GM19239 (cell line): ENCODE data around the gene MTFR1L.

ENCODE experiments used
- DNase-seq: peaks from one replicate; pipeline ENCODE4 v3.0.0; 2011; ENCODE audit warnings: low spot score; ENCODE audit not compliant: insufficient read length
- FAIRE-seq: peaks from 2 replicates; lab custom pipeline; 2011; peaks lifted over from hg19 to GRCh38; lab: Jason Lieb, UNC

The MTFR1L gene

DNA sequence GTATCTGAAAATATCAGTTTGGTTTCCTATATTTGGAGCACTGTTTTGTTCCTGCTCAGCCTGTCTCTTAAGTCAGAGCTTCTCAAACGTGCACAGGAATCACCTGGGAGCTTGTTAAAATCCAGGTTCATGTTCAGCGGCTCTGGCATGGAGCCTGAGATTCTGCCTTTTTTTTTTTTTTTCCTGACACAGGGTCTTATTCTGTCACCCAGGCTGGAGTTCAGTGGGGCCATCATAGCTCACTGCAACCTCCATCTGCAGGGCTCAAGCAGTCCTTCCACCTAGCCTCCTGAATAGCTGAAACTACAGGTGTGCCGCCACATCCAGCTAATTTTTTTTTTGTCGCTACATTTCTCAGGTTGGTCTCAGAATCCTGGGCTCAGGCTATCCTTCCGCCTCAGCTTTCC is 32.0 kb upstream of the MTFR1L start:
- DNase-seq, result no peak
- no peak for FAIRE-seq

DNA sequence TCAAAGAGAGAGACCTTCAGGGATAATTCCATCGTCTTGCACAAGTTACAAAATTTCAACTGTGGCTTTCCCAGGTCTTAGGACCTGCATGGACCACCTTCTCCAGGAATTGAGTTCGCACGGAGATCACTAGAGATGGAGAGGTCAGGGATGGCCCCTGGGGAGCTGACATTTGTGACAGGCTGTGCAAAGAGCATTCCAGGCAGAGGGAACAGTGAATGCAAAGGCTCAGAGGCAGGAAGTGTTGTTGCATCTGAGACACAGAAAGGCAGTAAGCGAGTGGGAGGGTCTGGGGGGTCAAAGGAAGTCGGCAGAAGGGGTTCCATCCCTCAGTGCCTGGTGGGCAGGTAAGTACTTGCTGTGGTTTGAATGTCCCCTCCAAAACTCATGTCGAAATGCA is 29.3 kb upstream of the MTFR1L start:
- DNase-seq (no peak), FAIRE-seq (no peak)

DNA sequence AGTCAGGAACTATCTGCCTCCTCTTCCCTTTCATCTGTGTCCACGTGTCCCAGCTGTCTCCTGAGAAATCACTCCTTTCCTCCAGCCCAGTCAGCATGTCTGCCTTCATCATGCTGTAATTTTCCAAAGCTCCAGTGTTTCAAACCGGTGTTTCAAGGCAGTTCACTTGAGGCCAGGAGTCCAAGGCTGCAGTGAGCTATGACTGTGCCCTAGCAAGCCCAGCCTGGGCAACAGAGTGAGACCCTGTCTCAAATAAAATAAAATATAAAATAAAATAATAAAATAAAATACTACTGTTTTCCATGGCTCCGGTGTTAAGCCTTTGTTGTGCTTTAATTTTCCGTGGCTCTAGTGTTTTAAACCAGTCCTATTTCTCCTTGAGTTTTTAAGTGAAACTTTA is 27.6 kb upstream of the MTFR1L start:
- FAIRE-seq (no peak), DNase-seq (no peak)

DNA sequence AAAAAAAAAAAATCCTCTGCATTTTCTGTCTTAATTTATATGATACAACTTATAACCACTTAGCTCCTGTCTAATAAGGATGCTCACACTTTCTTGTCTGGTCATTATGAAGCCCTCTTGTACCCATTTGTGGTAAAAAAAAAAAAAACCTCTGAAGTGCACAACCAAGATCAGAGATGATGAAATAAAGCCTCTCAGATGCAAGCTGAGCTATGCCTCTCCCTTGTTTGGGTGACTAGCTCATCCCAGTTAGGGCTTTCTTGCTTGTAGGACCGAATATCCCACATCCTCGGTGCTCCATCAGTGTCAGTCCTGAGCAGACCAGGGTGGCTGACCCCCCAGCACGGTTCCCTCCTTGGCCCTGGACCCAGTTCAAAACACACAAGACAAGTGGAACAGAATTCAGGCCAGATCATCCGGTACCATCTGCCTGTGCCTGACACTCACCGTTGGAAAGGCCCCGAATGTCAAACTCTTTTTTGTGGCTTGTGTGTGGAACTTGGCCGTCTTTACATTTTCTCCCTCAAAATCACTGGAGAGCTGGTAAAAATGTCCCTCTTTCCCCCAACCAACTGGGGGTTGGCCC is 26.1 kb upstream of the MTFR1L start:
- no peak for DNase-seq

DNA sequence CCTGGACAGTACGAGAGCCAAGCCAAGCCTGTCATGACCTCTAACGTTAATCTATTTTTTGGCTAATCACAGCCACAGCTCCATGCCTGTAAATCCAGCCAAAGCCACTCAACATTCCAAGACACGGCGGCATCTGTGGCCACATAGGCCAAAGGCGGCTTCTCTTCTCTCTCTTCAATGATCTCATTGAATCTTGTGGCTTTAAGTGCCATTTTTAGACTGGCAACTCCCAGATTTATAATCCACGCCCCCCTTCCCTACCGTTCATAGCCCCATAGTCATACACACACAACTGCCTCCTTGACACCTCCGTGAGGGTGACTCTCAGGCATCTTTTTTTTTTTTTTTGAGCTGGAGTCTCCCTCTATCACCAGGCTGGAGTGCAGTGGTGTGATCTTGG is 25.4 kb upstream of the MTFR1L start:
- DNase-seq (no peak), FAIRE-seq (no peak)

More for the DNA sequence above, 26.1 kb upstream of the MTFR1L start:
- FAIRE-seq, result no peak

DNA sequence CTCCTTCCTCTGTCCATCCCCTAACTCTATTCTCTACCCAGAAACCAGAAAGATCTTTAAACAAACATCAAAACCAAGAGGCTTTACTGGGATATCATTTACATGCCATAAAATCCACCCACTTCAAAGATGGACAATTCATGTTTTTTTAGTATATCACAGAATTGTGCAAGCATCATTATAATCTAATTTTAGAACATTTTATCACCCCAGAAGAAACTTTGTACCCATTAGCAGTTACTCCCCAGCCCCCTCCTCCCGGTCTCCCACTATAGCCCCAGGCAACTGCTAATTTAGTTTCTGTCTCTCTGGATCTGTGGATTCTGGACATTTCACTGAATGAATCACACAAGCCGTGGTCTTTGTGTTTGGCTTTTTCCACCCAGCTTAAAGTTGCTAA is 24.5 kb upstream of the MTFR1L start:
- FAIRE-seq (no peak), DNase-seq (no peak)

DNA sequence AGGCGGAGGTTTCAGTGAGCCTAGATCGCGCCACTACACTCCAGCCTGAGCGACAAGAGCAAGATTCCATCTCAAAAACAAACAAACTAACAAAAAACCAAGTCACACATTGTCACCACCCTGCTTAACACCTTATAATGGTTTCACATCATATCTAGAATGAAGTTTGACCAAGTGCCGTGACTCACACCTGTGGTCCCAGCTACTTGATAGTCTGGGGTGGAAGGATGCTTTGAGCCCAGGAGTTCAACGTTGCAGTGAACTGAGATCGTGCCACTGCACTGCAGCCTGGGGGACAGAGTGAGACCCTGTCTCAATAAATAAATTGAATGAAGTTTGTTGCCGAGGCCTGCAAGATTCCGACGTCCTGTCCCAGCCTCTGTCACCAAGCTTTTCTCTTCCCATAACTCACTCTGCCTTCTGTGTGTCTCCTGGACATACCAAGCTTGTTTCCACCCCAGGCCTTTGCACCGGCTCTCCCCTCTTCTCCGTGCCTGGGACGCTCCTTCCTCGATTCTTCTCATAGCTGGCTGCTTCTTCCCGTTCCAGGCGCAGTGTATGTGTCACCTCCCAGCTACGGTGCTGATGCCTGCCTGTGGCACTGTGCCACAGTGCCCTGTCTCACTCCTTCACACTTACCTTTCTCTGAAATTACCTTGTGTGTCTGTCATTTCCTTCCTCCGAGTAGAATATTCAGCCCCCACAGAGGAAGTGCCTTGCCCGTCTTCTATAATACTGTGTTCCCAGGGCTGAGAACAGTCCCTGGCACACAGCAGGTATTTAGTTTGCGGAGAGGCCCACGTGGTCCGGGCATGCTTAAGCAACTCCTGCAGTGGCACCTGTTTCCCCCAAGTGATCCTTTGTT is 23.6 kb upstream of the MTFR1L start:
- FAIRE-seq, result no peak
- no peak for DNase-seq

DNA sequence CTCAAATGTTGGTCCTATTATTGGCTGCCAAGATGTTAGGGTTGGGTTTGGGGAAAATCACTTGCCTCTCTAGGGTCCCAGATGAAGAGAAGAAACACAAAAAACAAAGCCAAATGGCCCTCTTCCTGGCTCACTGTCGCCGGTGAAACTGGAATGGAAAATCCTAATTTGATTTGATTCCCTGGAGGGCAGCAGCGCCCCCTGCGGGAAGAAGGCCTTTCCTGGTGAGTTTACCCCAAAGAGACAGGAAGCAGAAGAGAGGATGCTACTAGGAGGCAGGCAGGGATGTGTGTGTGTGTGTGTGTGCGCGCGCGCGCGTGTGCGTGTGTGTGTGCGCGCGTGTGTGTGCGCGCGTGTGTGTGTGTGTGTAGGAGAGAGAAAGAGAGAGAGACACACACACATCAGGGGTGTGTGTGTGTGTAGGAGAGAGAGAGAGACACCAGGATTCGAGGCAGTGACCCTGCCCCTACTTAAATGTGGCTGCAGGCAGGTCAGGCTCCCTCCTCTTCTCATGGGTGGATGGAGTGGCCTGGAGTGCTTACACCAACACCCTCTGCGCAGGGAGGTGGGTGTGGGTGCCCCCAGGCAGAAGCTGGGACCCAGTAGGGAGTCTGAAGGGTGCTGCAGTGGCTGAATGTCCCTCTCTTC is 22.8 kb upstream of the MTFR1L start:
- FAIRE-seq (peak; percentile 80), DNase-seq (no peak)

DNA sequence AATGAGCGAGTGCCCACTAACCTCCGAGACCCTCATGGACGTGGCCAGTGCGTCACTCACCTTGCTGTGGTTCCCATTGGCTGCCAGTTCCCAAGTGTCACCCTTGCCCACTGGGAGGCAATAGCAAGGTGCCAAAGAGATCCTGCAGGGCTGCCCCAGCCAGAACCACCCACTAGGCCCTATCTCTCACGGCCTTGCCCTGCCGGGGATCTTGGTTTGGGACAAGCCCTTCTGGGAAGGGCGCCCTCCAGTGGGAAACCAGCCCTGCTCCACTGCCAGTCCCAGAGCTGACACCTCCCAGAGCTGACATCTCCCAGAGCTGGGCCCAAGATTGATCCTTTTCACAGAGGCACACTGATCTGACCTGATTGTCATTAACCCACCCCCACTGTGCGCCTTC is 21.8 kb upstream of the MTFR1L start:
- DNase-seq (no peak), FAIRE-seq (no peak)

DNA sequence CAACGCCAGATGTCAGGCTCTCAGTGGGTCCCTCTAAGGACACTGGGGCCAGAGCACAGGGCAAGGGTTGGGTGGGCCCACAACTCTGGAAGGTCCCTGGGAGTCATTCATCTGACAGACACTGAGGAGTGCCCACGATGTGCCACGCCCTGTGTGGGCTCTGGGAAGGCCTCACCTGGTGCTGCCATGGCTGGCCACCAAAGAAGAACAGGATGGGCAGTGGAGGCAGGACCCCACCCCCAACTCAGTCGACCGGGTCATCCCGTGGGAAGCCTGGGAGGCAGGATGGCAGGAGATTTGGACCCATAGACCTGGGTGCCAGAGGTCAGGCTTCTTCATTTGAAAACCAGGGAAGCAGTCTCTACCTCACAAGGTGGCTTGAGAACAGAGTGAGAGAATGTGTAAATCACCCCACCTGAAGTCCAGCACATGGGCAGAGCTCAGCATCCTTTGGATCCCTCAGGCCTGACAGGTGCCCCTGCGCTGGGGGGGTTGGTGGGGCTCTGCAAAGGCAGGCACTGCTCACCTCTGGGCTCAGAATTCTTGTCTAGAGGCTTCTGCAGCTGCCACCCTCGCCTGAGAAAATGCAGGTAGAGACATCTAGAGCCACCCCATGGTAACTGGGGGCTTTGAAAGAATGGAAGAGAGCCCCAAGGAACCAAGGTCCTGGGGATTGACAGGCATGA is 20.9 kb upstream of the MTFR1L start:
- FAIRE-seq (no peak), DNase-seq (no peak)

DNA sequence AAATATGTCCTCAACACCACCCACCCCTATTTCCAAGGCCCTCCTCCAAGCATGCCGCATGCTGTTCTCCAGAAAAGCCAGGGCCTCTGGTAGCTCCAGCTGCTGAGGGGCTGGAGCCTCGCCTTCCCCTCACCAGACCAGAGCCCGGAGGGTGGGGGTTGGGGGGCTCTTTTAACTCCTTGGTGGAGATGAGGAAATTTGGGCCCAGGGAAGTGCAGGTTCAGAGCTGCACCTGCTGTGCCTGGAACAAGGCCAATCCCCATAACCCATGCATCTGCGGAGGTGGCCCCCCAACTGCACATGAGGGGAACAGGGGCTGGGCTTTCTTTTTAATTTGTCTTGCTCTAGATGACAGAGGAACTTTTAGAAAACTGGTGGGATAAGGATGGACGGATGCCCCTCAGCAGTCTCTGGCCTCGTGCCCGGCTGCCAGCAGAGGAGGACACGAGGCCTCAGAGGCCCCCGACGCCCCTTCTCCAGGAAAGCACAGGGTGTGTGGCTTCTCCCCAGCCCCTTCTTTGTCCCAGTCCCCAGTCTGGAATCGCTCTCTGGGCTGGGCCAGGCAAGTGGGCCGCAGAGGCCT is 20.3 kb upstream of the MTFR1L start:
- FAIRE-seq (no peak), DNase-seq (no peak)

DNA sequence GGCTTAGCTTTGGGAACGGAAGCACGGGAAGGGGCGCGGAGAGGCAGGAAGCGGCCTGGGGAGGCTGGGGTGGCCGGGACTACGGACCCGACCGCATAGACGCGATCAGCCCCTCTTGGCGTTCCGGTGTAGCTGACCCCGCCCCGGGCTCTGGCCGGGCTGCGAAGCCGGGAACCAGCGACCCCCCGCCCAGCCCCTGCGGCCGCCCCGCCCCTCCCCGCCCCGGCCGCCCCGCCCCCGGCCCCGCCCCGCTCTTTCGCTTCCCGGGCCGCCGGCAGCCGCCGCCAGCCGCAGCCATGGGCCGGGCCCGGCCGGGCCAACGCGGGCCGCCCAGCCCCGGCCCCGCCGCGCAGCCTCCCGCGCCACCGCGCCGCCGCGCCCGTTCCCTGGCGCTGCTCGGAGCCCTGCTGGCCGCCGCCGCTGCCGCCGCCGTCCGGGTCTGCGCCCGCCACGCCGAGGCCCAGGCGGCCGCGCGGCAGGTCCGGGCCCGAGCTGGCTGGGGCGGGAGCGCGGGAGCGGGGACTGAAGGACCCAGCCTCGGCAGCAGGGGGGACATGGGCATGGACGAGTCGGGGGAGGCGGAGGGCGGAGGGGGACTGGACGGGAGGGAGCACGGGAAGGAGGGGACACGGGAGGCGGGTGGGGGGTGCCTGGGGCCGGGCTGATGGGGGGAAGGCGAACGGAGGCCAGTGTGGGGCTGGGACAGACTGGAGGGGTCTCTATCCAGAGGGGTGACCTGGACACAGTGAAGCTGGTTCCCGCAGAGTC is 19.6 kb upstream of the MTFR1L start, which contains the start of gene SELENON:
Gene SELENON (plus strand): TSS at position 259 of the 768 bp plus-strand sequence. CDS start 38 bp downstream, at position 297.
- no peak for DNase-seq
- no peak for FAIRE-seq

DNA sequence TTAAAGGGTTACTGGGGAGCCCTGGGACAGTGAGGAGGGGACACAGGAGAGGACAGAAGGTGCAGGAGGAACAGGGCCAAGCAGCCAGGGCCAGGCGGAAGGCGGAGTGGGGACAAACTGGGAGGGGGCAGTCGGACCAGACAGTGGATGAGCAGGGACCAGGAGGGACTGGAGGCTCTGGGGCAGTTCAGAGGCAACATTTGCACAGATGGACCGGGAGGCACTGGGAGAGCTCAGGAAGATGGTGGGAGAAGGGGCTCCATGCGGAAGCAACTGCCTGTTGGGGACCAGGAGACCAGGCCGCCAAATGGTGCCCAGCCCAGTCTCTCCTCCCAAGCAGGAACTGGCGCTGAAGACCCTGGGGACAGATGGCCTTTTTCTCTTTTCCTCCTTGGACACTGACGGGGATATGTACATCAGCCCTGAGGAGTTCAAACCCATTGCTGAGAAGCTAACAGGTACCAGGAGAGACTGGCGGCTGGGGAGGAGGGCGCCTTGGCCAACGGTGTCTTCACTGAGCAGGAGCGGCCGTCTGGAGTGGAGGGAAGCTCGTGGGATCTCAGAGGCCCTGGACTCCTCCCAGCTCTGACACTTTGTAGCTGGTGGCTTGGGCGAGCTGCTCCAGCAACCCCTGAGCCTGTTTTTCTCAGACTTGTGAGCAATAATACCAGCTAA is 18.9 kb upstream of the MTFR1L start:
- no peak for DNase-seq

DNA sequence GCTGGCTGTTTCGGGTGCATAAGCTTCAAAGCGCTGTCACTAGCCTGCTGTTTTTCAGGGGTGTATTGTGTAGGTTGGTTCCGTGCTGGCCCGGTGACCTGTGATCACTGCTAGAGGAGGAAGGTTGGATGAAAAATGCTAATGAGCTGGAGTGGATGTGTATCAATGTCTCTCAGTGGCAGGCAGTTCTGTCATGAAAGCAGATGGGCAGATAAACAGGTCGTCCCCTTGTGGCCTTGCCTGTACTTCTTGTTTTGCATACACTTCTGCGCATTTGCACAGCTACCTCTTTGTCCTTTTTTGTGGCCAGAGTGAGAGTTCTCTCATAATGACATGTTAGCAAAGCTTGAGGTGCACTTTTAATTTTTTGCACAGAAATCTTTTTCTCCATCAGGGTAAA is 16.8 kb upstream of the MTFR1L start:
- FAIRE-seq (peak; percentile 73), DNase-seq (no peak)

More for the DNA sequence above, 18.9 kb upstream of the MTFR1L start:
- peak; percentile 60 for FAIRE-seq

DNA sequence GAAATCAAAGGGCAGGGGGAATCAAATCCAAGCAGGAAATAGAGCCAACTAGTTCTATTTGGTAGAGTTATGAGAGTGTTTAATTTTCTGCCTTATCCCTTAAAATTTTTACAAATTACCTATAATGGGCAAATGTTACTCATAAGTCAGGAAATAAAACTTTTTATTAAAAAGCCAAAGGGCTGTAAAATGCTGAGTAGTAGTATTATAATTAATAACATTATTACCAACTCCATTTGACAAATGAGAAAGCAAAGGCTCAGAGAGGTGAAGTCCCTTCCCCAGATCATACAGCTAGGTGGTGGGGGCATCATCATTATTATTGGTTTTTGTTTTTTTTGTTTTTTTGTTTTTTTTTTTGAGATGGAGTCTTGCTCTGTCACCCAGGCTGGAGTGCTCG is 16.4 kb upstream of the MTFR1L start:
- FAIRE-seq, result no peak

DNA sequence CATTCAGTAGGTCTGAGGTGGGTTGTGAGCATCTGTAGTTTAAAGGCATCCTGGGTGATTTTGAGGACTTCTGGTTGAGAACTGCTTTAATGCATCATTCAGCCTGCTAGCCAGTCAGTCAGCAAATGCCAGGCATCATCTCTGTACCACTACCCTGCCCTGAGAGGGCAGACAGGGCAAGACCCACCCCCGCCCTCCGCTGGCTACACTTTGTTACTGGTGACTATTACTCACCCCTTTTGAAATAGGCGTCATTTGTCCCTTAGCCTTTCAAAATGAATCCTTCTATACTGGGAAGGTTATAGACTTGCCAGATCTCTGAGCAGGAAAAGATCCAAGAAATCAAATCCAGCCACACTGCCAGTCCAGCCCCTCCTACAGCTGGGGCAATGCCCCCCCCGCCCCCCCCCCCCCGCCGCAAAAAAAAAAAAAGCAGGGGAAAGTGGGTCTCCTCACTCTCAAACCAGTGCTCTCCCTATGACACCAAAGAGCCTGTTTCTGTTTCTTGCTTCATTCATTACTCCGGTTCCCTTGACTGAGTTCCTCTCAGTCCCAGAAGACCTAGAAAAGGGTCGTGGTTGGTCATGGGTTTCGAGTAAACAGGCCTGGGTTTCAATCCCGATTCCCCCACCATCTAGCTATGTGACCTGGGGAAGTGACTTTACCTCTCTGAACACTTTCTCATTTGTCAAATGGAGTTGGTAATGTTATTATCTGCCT is 15.3 kb upstream of the MTFR1L start:
- DNase-seq (peak; percentile 79), FAIRE-seq (peak; percentile 85)

More for the DNA sequence above, 16.4 kb upstream of the MTFR1L start:
- DNase-seq, result no peak

DNA sequence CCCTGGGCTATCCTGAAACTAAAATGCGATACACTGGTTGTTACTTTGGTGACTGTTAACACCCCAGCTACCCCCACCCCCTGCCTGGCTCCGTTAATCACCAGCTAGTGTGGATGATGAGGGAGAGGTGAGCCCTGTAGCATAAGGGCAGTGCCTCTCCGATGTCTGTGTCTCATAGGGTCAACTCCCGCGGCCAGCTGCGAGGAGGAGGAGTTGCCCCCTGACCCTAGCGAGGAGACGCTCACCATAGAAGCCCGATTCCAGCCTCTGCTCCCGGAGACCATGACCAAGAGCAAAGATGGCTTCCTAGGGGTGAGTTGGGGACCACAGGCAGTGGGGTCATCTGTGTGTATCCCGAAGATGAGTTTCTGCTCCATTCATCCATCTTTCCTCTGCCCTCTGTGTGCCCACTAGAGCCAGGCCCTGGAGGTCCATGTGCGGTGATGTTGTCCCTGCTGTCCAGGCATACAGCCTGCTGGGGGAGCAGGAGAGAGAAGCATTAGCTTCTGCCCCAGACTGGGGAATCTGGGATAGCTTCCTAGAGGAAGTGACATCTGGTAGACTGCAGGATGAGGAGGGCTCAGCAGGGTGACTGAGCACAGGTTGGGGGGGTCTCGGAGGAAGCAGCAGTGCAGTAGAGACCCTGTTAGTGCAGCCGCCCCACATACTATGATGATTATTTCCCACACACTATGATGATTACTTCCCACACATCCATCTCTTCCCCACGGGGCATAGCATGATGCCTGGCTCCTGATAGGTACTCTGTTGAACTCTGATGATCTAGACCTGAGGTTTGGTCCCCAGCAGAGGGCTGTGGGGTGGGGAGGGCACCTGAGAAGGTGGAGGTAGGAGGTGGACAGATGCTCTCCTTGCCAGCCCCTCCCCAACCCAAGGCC is 14.5 kb upstream of the MTFR1L start:
- DNase-seq, result no peak
- FAIRE-seq, result no peak
